ENCODE results near the gene UNCX. TPM values are rescaled to one million over a fixed set of nuclear protein-coding genes. Genes with fewer than 3 reads are reported as not detected.
"Not testable (repeated sequence)": the region's sequence is repeated elsewhere in the genome, so short reads cannot be mapped to it uniquely, and the experiment has no call there.

UNCX gene
- total RNA-seq, 1 donor from 2014 or later, result not detected

GRCh38 chr7:1264345-1265280 is 31.9 kb downstream of the UNCX start:
- no peak for ATAC-seq
- DNase-seq (ENCODE audit: missing footprints), result no peak
- intact Hi-C loops (cut with DNase I), result no loop called here

GRCh38 chr7:1267016-1267900 is 34.6 kb downstream of the UNCX start:
- DNase-seq (ENCODE audit: missing footprints) (peak; percentile 58), ATAC-seq (no peak)
- intact Hi-C loops (cut with DNase I), result no loop called here

- ATAC-seq (no peak), DNase-seq (ENCODE audit: missing footprints) (no peak)
- intact Hi-C loops (cut with DNase I), result no loop called here
Observed at GRCh38 chr7:1268076-1268815, 35.6 kb downstream of the UNCX start.

- DNase-seq (ENCODE audit: missing footprints), result no peak
- no peak for ATAC-seq
- intact Hi-C loops (cut with DNase I), result no loop called here
Observed at GRCh38 chr7:1268866-1269265, 36.2 kb downstream of the UNCX start.

GRCh38 chr7:1269336-1269890 is 36.7 kb downstream of the UNCX start:
- DNase-seq (ENCODE audit: missing footprints) (no peak), ATAC-seq (no peak)
- intact Hi-C loops (cut with DNase I), result no loop called here

GRCh38 chr7:1270181-1270580 is 37.5 kb downstream of the UNCX start:
- intact Hi-C loops (cut with DNase I), result no loop called here
- ATAC-seq (no peak), DNase-seq (ENCODE audit: missing footprints) (peak; percentile 63)

GRCh38 chr7:1271046-1271445 is 38.4 kb downstream of the UNCX start:
- ATAC-seq, result no peak
- intact Hi-C loops (cut with DNase I), result no loop called here
- DNase-seq (ENCODE audit: missing footprints), result no peak

GRCh38 chr7:1271656-1272055 is 39.0 kb downstream of the UNCX start:
- ATAC-seq, result no peak
- intact Hi-C loops (cut with DNase I), result no loop called here
- no peak for DNase-seq (ENCODE audit: missing footprints)

GRCh38 chr7:1272136-1272535 is 39.5 kb downstream of the UNCX start:
- intact Hi-C loops (cut with DNase I); DNase-seq (ENCODE audit: missing footprints); ATAC-seq: not testable (repeated sequence)

GRCh38 chr7:1274121-1274875 is 41.6 kb downstream of the UNCX start:
- no peak for ATAC-seq
- intact Hi-C loops (cut with DNase I), result no loop called here
- DNase-seq (ENCODE audit: missing footprints), result no peak

GRCh38 chr7:1274876-1275375 is 42.3 kb downstream of the UNCX start:
- ATAC-seq (no peak), DNase-seq (ENCODE audit: missing footprints) (no peak)
- intact Hi-C loops (cut with DNase I), result no loop called here

GRCh38 chr7:1275451-1276381 is 43.0 kb downstream of the UNCX start:
- ATAC-seq, result no peak
- intact Hi-C loops (cut with DNase I), result no loop called here
- peak; percentile 65 for DNase-seq (ENCODE audit: missing footprints)

- ATAC-seq, result no peak
- DNase-seq (ENCODE audit: missing footprints), result peak; percentile 50
- intact Hi-C loops (cut with DNase I), result no loop called here
Observed at GRCh38 chr7:1276626-1277175, 44.0 kb downstream of the UNCX start.

GRCh38 chr7:1278543-1278942 is 45.9 kb downstream of the UNCX start:
- DNase-seq (ENCODE audit: missing footprints) (no peak), ATAC-seq (no peak)
- intact Hi-C loops (cut with DNase I), result no loop called here

GRCh38 chr7:1279041-1279440 is 46.4 kb downstream of the UNCX start:
- DNase-seq (ENCODE audit: missing footprints) (no peak), ATAC-seq (no peak)
- intact Hi-C loops (cut with DNase I), result no loop called here

- intact Hi-C loops (cut with DNase I); DNase-seq (ENCODE audit: missing footprints); ATAC-seq: not testable (repeated sequence)
Observed at GRCh38 chr7:1279895-1280294, 47.2 kb downstream of the UNCX start.

GRCh38 chr7:1281068-1281467 is 48.4 kb downstream of the UNCX start:
- DNase-seq (ENCODE audit: missing footprints) (peak; percentile 8), ATAC-seq (no peak)
- intact Hi-C loops (cut with DNase I), result no loop called here
